NOMO-1 (cell line): ENCODE results near the gene EYA2.
A peak's percentile ranks its signal among the peaks of the same experiment; 100 is the strongest.

Source experiments
- DNase-seq, 2 experiments: peaks; one replicate each; lab custom pipeline; 2025; ENCODE audit not compliant: unreplicated experiment in 2 of 2; lab: John Stamatoyannopoulos, UW

EYA2 gene

DNA sequence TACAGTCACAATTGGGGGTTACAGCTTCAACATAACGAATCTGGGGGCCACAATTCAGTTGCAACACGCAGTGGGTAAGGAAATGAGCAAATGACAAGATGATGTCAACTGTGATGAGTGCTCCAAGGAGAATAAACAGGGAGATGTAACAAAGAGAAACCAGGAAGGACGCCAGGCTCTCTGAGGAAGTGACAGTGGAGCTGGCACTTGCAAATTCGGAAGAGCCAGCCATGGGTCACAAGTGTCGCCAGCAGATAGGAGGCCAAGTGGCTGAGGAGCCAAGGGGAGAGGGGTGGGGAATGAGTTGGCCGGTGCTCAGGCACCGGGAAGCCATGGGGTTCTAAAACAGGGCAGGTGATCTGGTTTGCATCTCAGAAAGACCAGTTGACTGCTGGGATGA lies 136.4 kb downstream of the EYA2 start:
- DNase-seq: peak in 1 of 2 experiments; percentile 5

DNA sequence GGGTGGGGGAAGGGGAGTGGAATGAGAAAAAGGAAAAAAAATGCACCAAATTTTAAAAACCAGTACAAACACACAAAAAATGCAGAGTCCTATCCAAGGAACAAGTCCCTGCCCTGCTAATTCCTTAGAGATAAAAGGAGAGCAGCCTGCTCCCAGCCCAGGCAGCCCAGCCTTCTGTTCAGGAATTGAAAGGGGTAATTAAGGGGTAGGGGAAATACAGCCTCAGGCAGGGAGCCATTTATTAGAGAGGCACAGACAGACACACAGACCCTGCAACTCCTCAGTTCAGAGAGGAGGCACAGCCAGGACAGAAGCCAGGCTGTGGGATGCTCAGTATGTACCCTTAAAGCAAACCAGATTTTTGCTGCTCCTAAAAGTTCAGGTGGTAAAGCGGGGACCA lies 137.2 kb downstream of the EYA2 start:
- no peak for DNase-seq

DNA sequence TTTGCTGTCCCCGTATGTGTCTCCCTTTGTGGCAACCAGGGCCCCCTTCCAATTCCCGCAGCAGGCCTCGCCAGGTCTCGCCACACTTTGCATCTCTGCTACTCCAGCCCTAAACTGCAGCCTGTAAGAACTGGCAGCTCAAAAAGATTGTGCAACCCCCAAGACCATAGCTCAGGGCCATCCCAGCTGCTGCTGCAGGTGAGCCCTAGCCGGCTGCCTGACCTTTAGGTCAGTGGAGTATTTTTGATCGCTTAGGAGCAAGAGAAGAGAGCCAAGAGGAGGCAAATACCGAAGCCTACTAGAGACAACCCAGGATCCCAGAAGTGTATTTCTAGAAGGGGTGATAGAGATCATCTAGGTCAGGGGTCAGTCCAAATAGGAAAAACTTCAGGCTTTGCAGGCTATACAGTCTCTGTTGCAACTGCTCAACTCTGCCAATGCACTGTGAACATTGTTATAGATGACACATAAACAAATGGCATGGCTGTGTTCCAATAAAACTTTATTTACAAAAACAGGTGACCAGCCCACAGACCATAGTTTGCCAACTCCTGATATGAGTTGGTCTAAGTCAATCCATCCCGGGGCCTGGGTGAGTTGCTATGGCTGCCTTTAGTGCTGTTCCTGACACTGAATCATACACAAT lies 138.4 kb downstream of the EYA2 start:
- no peak for DNase-seq

DNA sequence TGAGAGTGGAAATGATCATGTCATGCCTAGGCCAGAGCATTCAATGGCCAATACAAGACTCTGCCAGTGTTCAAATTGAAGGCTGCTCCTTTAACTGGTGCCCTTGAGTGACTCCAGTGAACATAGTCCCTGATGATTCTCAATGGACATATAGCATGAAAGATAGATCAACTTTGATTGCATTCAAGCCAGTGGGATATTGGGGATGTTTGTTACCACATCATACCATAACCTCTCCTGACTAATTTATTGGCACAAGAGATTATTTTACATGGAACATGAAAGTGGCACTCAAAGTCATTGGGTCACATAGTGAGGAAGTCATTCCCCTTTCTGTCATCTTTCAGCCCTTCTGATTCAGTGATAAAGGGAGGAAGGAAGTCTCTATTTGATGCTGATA lies 139.0 kb downstream of the EYA2 start:
- DNase-seq: no peak

DNA sequence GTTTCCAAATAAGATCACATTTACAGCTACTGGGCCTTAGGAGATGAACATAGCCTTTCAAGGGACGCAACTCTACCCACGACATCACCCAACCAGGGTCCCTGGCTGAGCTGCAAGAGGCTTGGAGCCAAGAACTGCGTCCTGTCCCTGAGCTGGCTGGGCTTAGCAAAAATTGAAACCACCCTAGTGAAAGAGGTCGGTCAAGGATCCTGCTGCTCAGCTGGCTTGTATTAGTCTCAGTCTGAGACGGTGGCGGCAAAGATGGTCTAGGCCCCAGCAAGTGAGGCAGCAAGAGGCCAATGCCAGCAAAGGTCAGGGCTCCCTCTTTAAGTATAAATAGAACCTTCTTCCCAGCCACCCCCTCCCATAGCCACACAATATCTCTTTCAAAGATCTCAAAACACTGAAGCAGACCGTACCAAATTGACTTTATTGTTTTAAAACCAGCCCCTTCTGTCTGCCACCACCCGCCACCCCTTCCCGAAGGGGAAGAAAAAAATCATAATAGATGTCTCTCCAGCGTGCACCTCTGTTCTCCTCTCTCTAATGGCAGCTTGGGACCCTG lies 140.5 kb downstream of the EYA2 start:
- DNase-seq: no peak

DNA sequence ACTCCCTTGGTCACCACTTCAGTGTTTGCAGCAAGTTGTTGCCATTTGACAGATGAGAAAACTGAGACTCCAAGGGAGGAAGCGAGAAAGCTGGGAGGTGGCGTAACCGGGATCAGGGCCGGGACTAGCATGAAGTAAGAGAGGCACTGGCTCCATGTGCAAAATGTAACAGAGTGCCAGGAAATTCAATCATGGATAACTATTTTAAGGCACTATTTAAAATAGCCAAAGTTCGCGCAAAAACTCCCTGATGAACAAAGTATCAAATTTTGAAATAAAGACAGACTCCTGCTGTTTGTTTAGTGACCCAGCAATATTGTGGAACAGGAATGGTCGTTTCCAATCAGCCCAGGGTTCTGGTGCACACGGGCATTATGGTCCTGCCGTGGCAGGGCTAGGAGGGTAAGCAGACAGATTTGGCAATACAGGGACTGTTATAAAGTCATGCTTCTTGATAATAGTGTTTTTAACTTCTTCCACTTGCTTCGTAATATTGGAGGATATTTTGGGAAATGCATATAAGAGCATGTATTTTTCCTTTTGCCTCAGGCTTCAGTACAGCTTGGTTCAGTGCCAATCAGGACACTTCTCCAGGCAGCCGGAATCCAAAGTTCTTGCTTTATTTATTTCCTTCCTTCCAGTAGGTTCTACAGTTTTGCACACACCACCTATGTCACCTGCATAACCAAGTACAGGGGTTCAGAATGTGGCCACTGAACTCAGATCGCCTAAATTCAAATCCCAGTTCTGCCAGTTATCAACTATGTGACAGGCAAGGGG lies 141.6 kb downstream of the EYA2 start:
- no peak for DNase-seq

DNA sequence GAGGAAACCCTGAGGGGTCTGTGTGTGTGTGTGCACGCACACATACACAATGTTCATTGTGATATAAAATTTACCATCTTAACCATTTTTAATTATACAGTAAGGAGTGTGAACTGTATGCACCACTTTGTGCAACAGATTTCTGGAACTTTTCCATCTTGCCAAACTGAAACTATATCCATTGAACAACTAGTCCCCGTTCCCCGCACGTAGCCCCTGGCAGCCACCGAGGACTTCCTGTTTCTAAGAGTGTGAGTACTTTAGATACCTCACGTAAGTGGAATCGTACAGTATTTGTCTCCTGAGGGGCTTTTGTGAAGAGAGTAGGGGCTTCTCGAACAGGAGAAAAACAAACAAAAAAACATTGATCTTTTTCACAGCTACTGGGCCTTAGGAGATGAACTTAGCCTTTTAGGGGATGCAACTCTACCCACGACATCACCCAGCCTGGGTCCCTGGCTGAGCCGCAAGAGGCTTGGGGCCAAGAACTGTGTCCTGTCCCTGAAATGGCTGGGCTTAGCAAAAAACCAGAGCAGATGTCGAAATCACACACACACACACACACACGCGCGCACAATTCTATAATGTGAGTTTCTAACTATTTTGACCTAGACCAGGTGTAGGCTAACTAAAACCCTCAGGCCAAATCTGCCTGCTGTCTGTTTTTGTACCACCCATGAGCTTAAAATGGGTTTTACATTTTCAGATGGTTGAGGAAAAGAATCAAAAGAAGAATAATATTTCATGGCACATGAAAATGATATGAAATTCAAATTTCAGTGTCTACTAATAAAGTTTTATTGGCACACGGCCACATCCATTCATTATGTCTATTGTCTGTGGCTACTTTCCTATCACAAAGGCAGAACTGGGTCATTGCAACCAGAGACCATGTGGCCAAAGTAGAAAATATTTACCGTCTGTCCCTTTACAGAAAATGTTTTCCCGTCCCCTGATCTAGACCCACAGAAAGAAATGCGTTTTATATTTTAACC lies 144.2 kb downstream of the EYA2 start:
- peak in 1 of 2 experiments; percentile 7 for DNase-seq

DNA sequence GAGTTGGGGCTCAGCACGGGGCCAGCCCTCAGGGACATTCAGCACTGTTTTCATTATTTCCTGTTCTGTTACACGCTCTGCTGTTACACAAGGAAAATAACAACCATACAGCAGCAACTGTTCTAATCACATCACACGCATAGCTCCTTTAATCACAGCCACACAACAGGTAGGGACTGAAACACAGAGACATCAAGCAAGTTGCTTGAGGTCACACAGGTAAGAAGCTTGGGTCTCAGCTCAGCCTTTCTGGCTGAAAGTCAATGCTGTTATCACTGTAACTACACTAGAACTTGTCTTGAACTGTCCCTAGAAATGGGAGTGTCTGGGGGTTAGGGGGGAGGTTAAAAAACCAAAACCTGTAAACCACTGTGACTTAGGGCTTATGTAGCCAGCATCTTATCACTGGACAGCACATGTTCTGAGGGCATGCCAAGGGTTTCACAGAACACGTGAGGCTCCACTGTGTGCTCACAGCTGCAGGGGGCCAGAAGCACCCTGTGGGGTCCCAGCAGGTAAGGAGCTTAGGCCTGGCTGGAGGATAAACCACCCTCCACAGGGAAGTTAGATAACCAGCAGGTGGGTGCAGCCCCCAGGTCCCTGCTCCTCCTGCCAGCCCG lies 146.0 kb downstream of the EYA2 start:
- no peak for DNase-seq

DNA sequence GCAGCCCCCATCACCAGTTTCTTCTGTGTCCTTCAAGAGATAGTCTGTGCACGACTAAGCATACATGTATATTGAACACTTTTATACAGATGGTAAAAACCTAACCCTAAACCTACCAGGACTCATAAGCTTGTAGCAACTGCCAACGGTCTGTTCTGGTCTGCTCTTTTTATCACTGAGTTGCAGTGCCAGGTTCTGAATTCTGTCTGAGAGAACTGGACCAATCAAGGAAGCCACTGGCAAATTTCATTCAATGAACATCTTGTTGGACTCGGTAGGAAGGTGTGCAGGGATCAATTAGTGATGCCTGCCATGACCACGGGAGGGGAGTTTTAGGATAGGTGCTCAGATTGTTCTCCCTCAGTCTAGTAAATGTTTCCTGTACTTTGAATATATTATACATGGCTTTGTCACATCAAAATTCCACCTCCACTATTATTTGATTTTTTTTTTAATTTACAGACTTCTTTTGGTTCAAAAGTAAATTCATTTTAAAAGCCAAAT lies 146.8 kb downstream of the EYA2 start:
- no peak for DNase-seq

DNA sequence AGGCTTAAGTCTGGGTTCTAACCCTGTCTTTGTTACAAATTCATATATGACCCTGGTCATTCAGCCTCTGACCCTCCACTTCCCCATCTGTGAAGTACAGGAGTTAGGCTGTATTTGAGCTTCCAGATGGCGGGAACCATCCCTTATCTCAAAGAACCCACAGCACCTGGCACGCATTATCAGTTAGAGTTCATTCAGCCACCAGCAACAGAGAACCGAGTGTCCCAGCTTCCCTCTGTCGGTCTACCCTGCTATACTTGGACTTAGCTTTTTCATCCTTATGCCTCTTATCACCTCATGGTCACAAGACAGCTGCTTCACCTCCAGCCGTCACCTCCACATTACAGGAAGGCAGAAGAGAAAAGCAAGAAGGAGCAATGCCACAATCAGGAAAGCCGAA lies 147.8 kb downstream of the EYA2 start:
- DNase-seq: no peak

DNA sequence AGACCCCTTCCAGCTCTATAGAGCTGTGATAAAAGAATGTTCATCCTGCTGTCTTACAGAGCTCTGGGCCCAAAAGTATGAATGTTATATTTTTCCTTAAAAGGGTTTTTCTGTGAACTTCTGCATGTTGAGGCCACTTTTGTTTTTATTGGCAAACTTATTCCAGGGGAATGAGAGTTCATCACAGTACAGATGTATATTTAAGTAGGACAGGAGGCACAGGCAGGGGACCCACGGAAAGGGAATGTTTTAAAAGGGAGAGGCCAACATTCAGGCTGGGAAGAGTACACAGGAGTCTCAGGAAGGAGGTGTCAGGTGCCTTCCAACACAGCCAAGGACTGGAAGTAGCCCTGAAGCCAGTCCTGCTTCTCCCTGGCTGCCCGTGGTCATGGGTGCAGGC lies 148.4 kb downstream of the EYA2 start:
- DNase-seq: no peak

DNA sequence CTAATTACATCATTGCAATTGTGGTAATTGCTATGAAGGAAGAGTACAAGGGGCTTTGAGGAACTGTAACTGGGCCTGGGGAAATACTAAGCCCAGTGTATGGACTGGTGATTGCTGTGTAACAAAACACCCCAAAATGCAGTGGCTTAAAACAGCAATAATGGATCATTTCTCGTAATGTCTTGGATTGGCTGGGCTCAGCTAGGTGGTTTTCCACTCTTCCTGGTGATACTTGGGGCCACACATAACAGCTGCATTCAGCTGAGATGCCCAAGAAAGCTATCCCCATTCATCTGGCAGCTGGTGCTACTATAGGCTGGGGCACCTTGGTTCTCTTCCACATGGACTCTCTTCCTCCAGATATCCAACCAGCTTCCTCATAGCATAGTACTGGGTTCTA lies 150.3 kb downstream of the EYA2 start:
- no peak for DNase-seq

DNA sequence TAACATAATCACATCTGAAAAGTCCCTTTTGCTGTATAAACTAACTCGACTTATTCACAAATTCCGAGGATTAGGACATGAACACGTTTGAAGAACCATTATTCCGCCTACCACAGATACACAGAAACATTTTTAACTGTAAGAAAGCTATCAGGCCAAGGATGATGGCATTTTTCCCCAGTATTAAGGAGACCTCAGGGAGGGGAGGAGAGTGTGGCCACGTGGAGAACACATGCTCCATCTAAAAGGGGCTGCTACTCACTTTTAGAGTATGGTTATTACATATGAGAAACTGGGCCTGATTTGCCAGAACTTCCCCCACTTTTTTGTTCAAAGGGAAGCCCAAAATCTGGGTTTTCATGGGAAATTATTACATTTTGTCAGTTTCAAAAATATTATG lies 153.4 kb downstream of the EYA2 start:
- no peak for DNase-seq

DNA sequence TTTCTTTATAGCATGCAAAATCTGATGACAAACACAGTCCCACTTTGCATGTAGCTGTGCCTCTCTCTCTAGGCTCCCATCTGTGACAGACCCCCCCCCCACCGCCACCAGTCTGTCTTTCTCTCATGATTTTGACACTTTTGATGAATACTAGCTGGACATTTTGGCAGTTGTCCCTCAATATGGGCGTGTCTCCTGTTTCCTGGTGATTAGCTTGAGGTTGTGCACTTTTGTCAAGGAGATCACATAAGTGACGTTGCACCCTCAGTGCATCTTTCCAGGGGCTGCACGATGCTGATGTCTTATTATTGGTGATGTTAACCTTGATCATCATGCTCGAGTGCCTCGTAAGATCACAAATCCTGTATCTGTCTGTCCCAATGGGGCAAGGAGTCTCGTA lies 155.1 kb downstream of the EYA2 start:
- DNase-seq: no peak

DNA sequence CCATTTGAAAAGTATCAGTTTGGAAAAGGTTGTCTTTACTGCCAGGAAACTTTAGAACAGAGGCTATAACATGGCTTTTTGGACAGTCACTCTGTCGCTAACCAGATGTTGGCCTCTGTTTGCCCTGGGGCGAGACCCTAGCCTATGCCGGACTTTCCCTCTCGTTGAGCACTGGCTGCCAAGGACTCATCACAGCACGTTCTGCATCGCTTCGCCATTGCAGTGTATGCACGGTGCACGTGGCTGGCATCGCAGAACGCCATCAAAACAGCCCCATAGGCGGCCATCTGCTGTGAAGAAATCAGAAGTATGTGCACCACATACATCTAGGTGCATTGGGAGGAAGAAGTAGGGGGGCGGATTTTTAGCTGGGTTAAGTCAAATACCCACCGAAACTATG lies 156.4 kb downstream of the EYA2 start:
- DNase-seq: no peak

DNA sequence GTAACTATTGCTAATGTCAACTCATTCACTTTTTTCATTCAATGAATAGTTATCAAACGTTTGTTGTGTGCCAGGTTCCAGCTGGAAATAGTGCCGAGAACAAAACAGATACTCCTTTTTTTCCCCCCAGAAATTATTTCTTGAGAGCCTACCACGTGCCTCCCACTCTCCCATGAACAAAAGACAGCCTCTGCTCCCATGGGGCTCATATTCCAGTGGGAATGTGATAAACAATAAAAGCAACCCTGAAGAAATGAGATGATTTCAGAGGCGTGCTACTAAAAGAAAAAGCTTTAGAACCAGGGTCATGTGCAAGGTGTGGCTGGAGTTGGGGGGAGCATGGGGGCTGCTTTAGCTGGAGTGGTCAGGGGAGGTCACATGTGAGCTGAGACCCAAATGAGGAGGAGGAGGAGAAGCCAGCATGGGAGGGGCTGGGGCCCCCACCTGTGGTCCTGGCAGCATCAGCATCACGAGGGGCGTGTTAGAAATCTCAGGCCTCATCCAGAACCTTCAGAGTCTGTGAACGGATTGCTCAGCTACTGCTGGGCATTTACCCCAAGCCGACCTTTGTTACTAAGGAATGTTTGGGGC lies 157.4 kb downstream of the EYA2 start:
- DNase-seq: no peak

DNA sequence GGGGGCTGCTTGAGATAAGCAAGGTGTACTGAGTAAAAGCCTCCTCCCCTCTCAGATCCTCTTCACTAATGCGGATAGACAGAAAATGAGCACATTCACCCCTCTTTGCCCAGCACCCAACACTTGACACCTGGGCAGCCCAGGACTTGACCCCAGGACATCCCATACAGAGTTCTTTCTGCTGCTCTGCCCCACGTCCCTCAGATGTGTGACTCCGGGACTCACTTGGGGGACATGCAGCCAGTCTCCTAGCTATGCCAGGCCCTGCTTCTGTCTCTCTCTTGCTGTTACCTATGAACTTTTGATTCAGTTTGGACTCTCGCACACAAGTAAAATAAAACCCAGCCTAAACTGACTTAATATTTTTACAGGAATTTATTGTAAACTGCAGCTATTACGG lies 159.9 kb downstream of the EYA2 start:
- no peak for DNase-seq

DNA sequence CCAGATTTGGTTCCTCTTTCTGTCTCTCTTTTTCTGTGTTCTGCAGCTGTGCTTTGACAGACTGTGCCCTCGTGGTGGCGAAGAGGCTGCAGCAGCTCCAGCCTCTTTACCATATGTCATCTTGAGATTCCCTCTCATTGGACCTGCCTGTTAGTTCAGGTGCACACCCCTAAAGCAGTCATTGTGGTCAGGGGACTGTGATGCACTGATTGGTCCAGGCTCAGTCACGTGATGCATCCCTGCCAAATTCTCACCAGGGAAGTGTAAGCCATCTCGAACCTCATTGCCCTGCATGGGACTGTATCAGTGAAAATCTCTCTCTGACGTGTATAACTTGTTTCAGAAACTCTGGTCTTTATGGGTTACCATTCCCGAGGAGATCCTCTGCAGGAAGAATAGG lies 160.3 kb downstream of the EYA2 start:
- DNase-seq: no peak

DNA sequence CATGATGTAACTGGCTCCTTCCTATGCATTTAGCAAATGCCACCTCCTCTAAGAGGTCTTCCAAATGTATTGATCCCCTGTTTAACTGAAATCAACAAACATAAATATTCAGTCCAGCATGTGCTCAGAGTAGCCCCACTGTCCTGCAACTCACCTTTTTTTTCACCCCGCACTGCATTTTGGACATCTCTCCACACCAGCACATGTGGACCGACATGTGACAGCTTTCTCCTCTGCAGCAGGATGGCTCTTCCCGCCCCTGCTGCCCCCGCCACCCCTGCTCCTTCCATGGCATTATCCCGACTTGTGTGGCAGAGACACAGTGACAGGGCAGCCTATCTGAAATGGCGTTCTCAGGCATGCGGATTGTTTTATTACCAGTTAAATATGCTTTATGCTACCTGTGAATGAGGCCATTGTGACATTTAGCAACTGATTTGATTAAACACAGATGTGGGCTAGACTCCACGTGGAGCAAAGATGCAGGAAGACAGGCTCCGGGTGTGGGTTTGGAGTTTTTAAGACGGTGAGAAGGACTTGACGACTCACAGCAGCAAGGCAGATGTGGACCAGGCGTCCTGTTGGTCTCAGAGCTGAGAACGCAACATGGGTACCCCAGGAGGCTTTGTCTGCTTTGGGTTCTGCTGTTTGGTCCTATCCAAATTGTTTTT lies 161.2 kb downstream of the EYA2 start:
- no peak for DNase-seq

DNA sequence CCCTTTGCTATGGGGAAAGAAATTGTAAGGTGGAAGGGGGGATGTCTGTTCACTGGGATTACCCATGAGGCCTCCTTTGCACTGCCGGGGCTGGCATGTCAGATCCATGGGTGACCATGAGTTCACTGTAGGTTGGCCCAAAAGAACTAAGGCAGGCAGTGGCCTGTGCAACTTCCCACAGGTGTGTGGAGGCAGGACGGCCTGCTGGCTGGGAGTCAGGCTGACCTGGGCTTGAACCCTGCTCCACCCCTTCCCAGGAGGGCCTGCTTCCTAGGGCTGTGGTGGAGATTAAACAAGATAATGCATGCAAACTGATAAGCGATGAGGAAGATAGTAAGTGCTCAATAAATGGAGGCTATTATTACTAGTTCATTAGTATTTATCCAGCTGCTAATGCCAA lies 163.0 kb downstream of the EYA2 start:
- DNase-seq: no peak
